Measurements from ENCODE around the gene KLF13.

Gene KLF13

DNA sequence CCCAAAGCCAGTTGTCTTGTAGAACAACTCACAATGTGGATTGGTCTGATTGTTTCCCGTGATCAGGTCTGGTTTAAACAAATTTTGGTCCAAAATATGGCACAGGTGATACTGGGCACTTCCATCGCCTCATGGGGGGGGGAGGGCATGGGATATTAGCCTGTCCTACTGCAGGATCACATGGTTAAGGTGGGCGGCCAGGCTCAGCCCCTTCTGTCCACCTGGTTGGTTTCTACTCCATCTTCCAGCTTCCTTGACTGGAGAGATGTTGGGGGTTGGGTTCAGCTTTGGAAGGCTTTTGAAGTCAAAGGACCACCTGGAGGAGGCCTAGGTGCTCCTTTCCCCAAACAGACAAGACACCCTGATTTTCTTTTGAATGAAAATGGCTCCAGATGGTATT is 7.2 kb downstream of the KLF13 start:
- no peak for DNase-seq

DNA sequence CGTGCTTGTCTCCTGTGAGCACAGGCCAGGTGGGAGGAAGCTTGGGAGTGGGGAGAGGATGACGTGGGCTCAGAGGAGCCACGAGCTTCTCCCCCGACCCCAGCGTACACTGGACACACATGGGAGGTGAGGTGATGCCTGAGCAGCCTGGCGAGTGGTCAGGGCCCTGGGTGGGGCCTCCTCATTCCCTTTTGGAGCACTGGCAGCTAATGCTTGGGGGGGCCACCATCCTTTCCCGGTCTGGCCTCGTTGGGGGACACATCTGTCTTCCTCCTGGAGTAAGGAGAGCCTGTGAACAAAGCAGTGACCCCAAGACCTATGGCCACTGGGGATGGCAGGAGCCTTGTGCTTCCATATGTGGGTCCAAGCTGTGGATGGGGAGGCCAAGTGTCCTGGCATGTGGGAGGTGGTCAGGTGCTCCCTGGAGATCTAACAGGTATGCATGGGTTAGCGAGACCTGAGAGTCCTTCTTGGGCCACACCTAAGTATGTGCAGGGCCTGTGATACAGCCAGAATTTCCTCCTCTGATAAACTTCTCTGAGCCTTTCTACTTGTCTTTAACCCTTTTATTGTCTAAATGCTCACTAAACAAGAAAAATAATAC is 9.5 kb downstream of the KLF13 start:
- DNase-seq, result no peak

DNA sequence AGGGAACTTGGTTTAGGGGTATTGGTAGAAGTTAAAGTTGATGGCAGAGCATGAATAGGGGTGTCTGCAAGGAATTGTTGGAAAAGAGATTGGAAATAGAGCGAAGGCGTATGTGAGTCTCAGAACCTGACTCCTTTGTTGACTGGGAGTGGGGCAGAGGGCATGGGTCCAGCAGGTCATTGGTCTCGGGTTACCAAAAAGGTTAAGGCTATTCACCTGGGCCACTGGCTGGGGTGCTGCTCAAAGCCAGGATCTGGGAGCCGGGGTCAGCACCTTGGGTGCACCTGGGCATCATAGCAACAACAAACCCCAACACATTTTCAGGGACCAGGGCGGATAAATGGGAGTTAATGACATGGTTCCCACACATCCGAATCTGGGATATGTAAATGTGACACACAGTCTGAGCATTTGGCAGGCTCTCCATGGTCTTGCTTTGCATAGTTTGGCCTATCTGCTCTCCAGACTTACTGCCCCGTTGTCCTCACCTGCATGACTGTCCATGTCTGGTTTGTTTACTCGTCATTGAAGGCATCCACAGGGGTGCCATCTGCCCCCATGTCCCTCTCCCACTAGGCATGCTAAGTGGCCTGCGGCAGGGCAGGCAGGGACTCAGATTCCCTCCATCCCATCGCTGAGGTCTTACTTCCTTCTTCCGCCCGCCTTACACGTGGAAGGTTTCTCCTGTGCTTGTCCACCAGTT is 10.1 kb downstream of the KLF13 start:
- DNase-seq, result no peak

DNA sequence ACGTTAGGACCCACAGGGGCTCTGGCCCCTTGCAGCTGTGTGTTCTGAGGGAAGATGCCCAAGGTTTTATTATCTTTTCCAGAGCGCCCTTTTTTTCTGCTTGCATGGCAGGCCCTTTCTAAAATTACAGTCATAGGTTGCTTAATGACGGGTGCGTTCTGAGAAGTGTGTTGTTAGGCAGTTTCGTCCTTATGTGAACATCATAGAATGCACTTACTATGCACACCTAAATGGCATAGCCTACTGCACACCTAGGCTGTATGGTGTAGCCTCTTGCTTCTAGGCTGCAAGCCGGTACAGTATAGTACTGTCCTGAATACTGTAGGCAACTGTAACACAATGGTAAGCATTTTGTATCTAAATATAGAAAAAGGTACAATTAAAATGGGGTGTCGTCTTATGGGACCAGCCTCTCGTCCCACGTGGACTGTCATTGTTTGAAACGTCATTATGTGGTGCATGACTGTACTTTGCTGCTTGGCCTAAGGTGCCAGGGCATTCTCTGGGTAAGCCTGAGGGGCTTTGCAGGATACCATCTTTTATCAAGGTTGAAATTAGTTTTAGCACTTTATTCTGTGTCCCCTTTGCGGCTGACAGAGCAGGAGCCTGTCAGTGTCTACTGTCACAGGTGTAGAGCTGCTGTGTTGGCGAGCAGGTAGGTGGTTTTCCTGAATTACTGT is 10.9 kb downstream of the KLF13 start:
- DNase-seq, result no peak

DNA sequence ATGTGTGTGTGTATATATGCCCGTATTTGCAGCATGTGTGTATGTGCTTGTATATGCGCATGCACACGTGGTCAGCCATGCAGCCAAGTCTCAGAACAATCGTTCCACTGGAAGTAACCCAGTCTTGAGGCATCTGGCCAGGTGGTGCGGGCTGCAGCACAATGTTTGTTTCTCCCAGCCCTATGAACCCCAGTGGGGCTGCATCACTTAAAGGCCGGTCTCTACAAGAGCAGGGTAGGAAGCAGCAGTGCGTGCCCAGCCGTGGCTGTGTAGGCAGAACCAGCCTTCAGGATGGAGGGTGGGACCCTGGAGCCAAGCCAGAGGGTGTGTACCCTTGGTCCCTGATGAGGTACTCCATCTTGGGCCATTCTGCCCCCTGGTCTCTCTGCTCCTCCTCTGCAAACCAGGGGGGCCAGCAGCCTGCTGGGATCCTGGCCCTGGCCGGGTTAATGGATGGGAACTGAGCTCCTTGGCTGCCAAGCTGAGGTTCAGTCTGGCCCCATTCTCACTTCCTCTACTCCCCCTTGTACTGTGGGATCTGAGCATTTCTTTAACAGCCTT is 11.8 kb downstream of the KLF13 start:
- DNase-seq, result no peak

DNA sequence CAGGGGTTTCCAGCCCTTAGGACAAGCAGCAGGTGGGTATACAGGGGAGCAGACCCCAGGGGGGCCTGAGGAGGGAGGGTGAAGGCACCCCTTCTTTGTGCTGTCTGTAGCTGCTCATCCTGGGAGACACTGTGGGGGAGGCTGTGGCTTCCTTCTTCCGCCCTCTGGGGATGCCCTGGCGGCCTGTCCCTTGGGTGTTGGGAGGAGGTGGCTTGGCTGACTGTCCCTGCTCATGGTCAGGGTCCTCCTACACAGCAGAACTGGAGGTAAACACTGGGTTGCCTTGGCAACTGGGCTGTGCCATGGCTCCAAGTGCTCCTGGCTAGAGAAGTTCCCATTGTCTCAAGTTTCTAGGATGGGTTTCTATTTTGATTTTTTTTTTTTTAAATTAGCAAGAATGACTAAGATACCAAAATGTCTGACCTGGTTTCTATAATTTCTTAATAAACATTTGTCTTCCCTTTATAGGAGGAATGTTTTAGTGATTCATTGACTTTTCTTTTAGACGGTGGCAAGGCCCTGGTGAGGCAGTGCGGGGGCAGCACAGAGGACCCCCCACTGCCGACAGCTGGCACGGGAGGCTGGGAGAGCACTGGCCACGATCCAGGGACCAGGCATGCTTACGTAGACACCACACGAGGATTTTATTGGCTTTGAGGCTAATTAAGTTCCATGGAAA is 12.4 kb downstream of the KLF13 start:
- DNase-seq, result no peak

DNA sequence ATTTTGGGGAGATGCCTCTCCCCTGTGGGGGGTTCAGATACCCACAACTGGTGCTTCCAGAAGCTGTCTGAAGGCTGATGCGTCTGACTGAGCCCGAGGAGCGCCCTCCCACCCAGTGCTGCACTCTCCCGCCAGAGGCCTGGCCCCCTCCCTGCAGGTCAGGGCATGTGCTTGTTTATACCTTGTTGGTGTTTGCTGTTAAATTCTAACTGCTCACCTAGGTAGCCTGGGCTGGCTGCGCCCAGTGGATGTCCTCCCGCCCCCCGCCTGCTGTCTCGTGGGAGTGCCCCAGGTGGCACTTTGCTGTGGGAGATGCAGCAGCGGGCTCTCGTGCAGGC is 12.9 kb downstream of the KLF13 start:
- no peak for DNase-seq

DNA sequence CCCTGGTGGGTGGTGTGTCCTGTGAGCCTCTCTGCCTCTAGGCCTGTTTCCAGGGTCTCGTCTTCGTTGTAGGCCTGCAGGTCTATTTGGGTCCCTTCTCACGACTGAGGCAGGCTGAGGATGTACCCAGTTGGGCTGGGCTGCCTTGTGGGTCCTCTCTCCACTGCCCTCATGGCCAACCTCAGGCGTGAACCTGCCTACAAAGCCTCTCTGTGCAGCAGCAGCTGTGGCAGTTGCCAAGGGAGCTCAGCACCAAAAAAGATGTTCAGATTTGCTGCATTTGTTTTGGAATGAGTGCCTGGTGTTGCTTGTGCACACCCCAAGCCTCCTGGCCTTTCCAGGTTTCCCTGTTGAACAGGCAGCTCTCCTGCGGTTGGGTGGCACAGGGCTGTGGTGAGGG is 13.4 kb downstream of the KLF13 start:
- DNase-seq, result no peak

DNA sequence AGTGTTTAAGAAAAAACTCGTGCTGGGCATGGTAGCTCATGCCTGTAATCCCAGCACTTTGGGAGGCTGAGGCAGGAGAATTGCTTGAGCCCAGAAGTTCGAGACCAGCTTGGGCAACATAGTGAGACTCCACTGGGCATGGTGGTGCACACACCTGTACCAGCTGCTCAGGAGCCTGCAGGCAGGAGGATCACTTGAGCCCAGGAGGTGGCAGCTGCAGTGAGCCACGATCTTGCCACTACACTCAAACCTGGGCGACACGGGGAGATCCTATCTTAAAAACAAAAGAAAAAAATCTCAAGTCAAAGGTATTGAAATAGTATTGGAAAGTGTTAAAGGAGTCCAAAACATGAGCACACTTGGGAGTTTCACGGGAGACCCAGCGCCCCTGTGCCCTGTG is 14.0 kb downstream of the KLF13 start:
- DNase-seq, result no peak

DNA sequence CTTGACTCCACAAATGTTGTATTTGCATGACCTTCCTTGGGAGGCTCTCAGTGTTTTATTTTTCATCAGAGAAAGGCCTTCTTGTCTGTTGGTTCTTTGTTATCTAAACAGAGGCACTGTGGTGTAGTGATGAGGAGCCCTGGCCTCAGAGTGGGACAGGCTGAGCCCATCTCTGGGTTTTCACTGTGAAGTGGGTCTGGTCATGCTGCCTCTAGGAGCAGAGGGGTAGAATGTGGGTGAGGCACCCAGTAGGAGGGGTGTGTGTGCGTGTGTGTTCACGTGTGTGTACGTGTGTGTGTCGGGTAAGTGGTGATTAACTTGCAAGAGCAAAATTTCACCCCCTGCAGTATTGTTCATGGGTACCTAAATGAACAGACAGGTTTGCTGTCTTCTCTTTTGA is 14.4 kb downstream of the KLF13 start:
- DNase-seq, result no peak

DNA sequence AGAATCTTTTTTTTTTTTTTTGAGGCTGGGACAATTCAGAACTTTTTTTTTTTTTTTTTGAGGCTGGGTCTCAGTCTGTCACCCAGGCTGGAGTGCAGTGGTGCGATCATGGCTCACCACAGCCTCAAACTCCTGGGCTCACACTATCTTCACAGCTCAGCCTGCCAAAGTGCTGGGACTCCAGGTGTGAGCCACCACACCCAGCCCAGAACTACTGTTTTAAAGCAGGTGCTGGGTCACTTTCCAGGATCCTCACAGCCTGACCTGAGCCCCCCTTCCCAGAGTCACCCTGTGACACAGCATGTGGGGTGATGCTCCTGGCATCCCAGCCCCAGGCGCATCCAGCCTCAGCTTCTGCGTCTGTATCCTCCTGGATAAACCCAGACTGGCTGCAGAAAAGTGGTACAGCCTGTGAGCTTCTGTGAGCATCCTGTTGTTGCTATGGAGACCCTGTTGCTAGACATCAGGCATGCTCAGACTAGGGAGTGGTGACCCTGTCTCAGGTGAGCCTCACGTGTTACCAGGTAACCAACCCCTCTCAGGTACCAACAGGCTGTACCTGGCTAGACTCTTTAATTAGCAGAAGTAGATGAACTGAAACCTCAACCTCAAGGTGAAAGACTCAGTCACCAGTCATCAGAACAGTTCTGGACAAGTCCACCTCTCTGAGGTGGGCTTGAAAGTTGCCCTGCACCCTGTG is 15.0 kb downstream of the KLF13 start:
- no peak for DNase-seq

DNA sequence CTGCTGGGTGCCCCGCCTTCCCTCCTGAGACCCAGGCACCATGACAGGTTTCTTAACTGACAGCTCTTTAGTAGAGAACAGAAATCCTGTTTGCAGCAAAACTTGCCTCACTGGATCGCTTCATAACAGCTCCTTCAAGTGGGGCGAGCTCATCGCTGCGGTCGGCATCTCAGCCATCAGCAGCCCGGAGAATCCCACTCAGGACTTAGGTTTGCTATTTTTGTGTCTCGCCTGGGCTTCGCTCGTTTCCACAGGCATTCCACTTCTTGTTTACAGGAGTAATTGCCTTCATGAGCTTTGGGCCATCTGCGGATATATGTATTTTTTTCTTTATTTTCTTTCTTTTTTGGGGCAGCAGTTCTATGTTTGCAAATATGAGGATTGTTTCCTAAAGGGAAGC is 15.7 kb downstream of the KLF13 start:
- no peak for DNase-seq

DNA sequence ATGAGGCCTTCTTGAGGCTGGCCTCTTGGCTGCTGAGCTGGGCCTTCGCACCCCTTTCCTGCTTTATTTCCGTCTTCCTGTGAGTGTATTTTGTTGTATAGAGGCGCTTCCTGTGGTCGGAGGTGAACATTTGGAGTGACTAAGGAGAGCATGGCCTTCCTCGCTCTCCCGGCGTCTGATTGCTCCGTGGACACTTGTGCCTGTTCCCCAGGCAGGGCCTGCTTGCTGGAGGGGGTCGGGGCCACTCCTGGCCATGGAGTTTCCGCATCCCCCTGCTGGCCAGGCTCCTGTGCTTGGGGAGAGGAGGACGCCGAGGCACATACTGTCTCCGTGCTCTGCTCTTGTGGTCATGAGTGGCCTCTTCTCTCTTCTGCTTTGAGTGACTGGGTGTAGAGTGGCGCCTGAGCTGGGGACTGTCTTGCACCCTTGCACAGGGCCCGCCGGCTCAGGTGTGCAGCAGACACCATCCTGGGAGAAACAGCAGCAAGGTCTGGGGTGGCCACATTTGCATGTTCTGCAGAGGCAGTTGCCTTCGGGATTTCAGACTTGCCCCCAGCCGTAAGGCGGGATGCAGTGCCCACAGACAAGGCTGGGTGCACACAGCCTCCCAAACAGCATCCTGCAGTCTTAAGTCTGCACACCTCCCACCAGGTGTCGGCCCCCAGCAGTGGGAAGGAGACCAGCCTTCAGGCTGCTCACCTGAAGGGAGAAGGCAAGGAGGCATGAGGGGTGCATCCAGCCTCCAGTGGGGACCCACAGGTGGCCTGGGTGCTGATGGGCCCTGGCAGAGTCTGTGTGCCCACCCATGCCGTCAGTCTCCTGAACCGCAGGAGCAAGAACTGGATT is 16.4 kb downstream of the KLF13 start:
- no peak for DNase-seq

DNA sequence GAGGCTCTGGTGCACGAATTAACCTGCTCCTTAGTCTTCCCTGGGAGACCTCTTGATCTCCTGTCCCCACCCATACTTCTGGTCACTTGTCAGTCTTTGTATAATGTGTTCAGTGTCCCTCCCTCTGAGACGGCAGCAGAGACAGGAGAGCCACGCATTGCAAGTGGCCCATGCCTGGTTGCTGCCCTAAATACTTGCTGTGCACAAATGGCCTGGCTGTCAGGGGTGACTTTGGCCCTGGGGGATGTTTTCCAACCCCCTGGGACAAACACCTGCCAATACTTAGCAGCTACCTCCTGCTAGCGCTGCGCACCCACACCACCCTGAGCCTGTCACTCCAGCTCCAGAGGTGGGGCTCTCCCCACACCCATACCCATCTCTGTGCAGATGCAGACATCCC is 17.2 kb downstream of the KLF13 start:
- DNase-seq, result no peak

DNA sequence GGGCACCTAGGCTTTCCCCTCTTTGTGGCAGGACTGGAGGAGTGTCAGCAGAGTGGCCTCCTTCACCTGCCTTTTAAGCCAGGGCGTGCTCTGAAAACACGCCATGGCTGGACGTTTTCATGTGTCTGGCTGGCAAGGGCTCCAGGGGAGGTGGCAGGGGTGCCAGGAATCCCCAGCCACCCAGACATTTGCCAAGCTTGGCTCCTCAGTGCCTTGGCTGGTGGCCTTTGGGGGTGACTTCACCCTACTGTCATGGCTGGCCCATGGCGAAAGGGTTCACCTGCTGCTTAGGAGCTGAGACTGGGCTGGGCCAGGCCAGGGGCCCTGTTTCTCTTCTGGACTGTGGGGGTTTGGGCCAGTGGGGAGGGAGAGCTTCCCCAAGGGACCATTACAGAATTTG is 17.6 kb downstream of the KLF13 start:
- no peak for DNase-seq

DNA sequence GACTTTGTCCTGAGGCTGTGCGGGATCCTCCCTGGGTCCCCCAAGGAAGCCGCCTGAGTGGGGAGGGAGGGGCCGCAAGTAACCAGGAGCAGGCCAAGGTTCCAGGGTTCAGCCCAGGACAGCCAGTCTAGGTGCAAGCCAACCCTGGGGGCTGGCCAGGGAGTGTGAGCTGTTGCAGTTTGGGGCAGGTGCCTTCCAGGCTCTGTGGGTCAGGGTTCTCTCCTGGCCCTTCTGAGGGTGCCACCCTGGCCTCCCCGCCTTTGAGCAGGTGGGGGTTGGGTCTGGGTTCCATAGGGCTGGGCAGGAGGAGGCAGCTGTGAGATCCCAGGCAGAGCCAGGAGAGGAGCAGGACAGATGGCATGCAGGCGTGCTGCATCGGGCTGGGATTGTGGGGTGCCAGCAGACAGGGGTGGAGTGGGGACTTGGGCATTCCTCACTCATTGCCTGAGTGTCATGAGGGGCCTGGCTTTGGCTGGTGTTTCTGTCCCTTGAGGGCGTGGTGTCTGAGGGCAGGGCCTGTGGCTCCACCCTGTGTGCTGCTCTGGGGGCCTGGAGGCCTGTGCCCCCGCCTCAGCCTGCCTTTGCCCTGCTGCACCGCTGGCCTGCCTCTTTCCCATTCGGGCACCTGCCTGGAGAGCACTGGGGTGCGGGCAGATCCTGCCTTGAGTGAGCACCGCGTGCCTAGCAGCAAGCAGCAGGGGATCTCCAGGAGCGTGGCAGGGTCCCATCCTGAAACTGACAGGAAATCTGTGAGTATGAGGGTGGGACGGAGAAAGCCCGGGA is 18.4 kb downstream of the KLF13 start:
- no peak for DNase-seq

DNA sequence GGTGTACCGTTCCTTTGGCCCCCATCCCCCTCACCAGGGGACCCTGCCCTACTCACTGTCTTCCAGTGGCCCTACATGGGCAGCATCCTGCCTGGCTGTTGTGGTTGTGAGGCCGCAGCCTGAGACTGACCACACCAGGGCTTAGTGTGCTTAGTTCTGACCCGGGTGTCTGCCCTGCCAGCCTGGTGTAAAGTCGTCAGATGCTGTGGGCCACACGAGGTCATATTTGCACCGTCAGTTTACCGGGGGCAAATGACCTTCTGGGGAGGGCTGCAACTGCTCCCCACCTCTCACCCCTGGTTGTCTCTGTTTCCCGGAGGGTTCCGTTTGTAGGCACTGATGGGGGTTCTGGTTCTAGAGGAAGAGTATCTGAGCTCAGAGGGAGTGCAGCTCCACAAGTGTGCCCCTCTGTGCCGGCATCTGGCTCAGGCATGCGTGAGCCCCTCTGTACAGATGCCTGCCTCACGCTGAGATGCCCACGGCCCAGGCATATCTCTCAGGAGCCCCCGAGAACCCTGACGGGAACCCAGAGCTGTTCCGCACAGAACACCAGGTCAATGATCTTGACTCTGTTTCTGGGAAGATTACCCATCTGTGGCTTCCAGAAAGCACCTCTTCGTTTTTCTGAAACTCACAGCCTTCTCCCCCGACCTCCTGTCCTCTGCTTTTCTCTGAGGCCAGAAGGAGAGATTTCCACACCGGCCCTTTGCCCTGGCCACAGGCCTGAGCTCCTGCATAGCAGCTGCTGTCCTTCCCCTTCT is 19.2 kb downstream of the KLF13 start:
- no peak for DNase-seq

DNA sequence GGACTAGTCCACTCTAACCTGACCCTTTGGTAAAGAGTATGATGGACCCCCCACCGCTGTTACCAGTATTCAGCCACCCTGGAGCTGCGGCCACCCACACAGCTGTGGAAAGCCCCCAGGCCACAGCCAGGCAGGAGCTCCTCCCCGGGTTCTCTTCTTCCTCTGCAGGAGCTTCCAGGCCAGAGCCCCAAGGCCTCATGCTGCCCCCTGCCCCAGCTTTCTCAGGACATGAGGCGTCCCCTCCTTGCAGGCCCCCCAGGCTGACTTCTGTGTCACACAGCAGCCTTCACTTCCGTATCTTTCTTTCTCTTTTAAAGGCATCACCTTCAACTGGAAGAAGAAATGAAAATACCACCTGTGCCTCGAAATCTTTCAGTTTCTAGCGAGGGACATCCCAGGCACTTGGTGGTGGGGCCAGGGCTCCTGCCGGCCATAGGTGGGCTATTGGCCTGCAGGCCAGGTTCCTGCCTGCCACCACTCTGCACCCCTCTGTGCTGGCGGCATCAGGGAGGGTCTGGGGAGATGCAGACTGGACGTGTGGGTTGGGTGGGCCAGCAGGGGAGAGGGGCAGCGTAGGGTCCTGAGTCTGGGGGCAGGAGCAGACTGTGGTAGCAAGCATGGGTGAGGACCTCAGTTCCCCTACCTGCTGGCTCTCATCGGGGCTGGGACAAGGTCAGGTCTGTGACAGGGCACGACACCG is 19.9 kb downstream of the KLF13 start:
- no peak for DNase-seq

DNA sequence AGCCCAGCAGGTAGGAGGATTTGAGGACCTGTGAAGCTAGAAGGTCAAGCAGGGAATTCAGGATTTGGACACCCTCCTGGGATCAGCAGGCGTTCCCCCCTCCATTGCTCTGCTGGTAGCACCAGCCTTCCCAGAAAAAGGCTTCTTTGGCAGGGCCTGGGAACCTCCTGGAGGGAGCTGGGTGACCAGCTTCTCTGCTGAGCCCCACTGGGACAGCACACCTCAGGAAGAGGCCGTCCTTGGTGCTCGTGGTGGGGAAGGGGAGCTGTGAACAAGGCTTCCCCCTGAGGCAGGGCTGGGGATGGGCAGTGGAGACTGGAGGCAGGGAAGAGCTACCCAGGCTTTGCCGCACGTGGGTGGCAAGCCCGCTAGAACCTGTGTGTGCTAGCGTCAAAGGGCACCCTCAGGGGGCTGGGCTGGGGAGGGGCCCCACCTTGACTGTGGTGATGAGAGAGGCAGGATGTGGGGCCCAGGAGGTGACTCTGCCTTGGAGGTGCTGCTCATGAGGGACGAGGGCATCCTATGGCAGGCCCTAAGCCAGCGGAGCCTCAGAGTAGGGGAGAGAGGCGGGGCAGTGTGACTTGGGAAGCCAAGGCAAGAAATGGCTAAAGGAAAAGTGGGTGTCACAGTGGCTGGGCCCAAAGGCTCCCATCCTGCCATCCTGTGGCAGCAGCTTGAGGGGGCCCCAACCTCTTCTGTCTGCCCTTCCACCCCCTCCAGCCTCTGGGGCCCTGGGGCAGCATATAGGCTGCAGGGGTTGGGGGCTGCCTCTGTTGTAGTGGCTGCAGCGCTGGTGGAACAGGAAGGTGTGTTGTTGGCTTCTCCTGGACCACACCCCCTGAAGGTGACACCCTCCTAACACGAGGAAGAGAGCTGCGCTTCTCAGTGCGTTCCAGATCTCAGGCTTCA is 20.7 kb downstream of the KLF13 start:
- DNase-seq, result no peak
